HG02588 (cell line): Measurements from ENCODE around the gene BRF1.
"Not testable (repeated sequence)": the region's sequence is repeated elsewhere in the genome, so short reads cannot be mapped to it uniquely, and the experiment has no call there.

Experiments
- ATAC-seq: cut with Tn5 transposase; IDR thresholded peaks from one replicate; pipeline ENCODE4 v1.9.1; 2021; ENCODE audit warnings: mild to moderate bottlenecking, moderate library complexity; ENCODE audit not compliant: unreplicated experiment

BRF1 gene

GRCh38 chr14:105333020-105333490 lies 32.3 kb upstream of the BRF1 start:
- no peak for ATAC-seq

GRCh38 chr14:105332350-105332874 lies 31.6 kb upstream of the BRF1 start:
- ATAC-seq = no peak

GRCh38 chr14:105331575-105332349 lies 31.0 kb upstream of the BRF1 start:
- no peak for ATAC-seq

GRCh38 chr14:105330491-105330895 lies 29.7 kb upstream of the BRF1 start:
- ATAC-seq = no peak

GRCh38 chr14:105329411-105330150 lies 28.8 kb upstream of the BRF1 start:
- no peak for ATAC-seq

- no peak for ATAC-seq
These were observed 28.0 kb upstream of the BRF1 start for GRCh38 chr14:105328678-105329390.

- ATAC-seq = no peak
These were observed 27.4 kb upstream of the BRF1 start for GRCh38 chr14:105328070-105328677.

GRCh38 chr14:105327695-105328045 lies 26.9 kb upstream of the BRF1 start:
- ATAC-seq = not testable (repeated sequence)

- ATAC-seq = no peak
These were observed 26.3 kb upstream of the BRF1 start for GRCh38 chr14:105326891-105327694.

GRCh38 chr14:105326568-105326867 lies 25.7 kb upstream of the BRF1 start:
- ATAC-seq = no peak

GRCh38 chr14:105325716-105326567 lies 25.1 kb upstream of the BRF1 start:
- ATAC-seq = no peak

- ATAC-seq = no peak
These were observed 24.5 kb upstream of the BRF1 start for GRCh38 chr14:105325303-105325702.

- no peak for ATAC-seq
These were observed 24.1 kb upstream of the BRF1 start for GRCh38 chr14:105324871-105325270.

GRCh38 chr14:105324080-105324778 lies 23.4 kb upstream of the BRF1 start:
- ATAC-seq = no peak

- ATAC-seq = no peak
These were observed 22.9 kb upstream of the BRF1 start for GRCh38 chr14:105323663-105324062.

- no peak for ATAC-seq
These were observed 22.2 kb upstream of the BRF1 start for GRCh38 chr14:105322791-105323556.

GRCh38 chr14:105317546-105317945 lies 16.7 kb upstream of the BRF1 start:
- no peak for ATAC-seq

GRCh38 chr14:105316968-105317510 lies 16.2 kb upstream of the BRF1 start:
- ATAC-seq = no peak
